Measurements from ENCODE around the gene RPL37.
"Not testable (repeated sequence)": the region's sequence is repeated elsewhere in the genome, so short reads cannot be mapped to it uniquely, and the experiment has no call there.

Gene RPL37

DNA sequence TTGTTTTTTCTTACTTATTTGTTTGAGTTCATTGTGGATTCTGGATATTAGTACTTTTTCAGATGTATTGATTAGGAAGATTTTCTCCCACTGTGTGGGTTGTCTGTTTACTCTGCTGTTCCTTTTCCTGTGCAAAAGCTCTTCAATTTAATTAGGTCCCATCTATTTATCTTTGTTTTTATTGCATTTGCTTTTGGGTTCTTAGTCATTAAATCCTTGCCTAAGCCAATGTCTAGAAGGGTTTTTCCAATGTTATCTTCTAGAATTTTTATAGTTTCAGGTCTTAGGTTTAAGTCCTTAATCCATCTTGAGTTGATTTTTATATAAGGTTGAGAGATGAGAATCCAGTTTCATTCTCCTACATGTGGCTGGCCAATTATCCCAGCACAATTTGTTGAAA is 40.7 kb downstream of the RPL37 start:
- DNase-seq, result not testable (repeated sequence)

DNA sequence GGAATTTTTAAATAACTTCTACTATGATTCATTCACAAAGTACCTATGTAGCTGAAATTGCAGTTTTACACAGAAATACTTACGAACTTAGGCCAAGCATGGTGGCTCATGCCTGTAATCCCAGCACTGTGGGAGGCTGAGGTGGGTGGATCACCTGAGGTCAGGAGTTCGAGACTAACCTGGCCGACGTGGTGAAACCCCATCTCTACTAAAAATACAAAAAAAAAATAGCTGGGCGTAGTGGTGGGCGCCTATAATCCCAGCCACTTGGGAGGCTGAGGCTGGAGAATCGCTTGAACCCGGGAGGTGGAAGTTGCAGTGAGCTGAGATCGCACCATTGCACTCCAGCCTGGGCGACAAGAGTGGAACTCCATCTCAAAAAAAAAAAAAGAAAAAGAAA is 42.3 kb downstream of the RPL37 start:
- not testable (repeated sequence) for DNase-seq

DNA sequence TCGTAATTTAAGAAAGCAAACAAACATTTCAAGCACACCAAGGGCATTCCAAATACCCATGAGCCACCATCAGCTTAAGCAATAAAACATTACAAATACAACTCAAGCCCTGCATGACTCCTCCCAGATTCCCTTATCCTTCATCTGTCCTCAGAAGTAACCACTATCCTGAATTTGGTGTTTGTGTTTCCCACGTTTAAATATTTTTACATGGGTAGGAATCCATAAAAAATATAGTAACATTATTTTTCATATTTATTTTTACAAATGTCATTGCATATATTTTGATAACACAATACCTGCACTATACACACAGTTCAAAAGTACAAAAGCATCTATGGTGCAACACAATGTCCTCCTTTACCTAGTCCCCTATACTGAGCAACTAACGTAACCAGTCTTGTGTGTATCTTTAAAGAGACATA is 43.3 kb downstream of the RPL37 start:
- no peak for DNase-seq

DNA sequence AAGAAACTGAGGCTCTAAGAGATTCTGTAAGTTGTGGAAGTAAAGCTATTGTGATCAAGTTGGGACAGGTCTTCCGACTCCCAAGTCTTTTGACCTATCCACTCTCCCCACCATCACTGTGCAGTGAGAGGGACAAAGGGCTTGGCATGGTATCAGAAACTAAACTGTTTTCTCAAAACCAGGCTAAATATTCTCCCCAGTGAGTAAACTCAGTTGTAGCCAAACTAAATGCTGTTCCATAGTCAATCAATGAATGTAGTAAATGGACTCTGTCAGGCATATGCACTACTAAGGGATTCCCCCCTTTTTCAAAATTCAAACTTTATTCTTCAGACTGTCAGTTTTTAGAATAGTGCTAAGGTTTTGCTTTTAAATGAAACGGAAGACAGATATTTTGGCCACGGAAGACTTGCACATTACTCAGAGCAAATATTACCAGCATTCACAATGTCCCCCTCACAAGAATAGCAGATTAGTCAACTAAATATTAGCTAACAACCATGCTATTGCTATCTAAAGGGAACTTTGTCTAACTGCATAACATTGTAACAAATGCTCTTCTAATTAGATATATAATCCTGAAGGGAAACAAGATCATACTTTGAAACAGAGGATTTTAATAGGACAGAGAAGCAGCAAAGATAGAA is 44.0 kb downstream of the RPL37 start:
- DNase-seq, result no peak

DNA sequence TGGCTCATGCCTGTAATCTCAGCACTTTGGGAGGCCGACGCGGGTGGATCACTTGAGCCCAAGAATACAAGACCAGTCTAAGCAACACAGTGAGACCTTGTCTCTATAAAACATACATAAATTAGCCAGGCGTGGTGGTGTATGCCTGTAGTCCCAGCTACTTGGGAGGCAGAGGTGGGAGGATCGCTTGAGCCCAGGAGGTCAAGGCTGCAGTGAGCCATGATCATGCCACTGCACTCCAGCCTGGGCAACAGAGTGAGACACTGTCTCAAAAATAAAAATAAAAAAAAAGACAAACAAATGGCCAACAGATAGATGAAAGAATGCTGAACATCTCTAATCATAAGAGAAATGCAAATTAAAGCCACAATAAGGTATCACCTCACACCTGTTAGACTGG is 46.1 kb downstream of the RPL37 start:
- not testable (repeated sequence) for DNase-seq

DNA sequence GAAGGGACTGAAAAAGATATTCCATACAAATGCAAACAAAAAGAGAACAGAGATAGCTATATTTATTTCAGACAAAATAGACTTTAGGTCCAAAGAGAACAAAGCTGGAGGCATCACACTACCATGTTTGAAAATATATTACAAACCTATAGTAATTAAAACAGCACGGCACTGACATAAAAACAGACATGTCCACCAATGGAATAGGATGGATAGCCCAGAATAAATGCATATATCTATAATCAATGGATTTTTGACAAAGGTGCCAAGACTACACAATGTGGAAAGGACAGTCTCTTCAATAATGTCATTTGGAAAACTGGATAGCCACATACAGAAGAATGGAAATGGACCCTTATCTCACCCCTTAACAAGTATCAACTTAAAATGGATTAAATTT is 47.0 kb downstream of the RPL37 start:
- DNase-seq, result no peak

DNA sequence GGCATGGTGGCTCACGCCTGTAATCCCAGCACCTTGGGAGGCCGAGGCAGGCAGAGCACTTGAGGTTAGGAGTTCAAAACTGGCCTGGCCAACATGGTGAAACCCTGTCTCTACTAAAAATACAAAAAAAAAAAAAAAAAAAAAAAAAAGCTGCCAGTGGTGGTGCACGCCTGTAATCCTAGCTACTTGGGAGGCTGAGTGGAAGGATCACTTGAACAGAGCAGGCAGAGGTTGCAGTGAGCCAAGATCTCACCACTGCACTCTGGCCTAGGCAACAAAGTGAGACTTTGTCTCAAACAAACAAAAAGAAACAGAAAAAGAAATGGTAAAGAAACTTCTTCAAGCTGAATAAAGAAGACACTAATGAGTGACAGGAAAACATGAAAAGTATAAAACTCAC is 48.4 kb downstream of the RPL37 start:
- DNase-seq, result not testable (repeated sequence)

DNA sequence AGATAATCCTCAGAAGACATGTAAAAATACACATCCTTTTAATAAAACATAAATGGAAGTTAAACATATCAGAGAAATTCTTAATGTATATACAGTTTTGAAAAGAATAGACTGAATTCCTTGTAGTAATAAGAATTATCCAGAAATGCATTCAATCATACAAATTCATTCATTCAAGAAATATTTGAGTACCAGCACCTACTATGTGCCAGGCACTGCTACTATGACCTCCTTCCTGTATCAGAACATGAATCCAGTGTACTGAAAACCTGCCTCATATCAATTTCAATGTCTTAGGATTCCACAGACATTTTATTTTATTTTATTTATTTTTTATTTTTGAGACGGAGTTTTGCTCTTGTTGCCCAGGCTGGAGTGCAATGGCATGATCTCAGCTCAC is 50.1 kb downstream of the RPL37 start:
- no peak for DNase-seq

DNA sequence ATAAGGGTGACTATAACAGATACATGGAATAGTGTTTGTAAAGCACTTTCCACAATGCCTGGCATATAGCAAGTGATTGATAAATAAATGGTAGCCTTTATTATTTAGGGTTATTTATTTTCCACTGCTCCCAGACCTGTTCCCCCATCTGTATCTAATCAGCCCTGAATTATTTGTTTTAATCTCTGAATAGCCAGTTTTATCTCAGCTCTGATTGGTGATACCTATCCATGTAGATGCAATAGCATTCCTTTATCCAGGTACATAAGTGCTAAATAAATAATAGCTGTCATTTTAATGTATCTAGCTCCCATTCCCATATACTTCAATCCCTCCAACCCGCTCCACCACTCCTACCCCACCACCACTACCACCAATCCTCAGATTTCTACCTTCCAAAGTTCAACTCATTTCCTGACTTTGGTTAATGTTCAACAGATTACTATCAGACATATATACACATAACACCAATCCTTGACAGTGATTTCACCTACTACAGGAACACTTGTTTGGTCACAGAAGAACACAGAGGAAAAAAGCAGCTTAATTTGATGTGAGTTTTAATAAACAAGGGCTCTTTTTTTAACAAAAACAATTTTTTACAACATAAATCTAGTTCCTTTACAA is 50.9 kb downstream of the RPL37 start:
- no peak for DNase-seq

DNA sequence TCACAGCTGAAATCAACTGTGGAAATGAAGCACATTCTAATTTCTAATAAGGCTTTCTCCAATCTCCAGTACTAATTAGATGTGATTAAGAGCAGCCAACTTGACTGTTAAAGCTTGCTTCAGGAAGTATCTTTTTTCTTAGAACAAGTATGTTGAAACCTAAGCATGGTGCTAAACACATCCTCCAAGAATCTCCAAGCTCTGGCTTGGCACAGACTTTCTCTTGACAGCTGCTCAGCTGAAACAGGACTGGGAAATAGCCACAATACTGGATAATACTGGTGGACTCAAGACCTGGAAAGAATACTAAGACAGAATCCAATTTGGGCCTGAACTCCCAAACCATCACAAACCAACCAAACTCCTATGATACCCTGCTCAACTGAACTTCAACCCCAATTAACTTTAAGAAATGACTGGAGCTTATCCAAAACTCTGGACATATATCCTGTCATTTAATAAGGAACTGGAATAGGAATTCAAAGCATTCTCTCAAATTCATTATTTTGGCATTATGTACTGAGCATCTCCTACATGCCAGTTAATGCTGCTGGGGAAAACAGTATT is 53.1 kb downstream of the RPL37 start:
- no peak for DNase-seq

DNA sequence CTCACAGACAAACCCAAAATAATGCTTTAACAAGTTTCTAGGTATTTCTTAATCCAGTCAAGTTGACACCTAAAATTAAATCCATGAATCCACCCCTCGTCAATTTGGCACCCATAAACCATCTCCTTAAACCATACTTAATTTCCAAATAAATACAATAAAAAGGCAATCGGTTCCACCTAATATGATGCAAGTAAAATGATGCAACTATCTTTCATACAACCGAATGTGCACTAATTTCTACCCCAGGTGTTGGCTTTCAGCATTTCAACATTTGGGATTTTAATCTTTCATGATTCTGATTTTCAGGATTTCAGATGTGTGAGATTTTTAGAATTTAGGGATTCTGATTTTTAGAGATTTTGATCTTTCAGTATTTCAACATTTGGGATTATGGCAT is 54.2 kb downstream of the RPL37 start:
- DNase-seq, result no peak

DNA sequence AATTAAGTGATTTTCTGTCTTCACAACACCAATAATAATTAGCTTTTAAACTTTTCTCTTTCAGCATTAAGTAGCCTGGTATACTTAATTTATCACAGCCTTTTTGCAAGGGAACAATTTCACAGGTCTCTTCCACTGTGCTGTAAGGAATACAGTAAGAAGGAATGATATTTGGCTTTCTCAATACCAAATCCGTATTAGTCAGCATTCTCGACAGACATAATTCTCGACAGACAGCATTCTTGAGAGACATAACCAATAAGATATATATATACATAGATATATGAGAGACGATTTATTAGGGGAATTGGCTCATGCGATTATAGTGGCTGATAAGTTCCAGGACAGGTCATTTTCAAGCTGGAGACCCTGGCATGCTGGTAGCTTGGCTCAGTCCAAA is 54.8 kb downstream of the RPL37 start:
- no peak for DNase-seq

DNA sequence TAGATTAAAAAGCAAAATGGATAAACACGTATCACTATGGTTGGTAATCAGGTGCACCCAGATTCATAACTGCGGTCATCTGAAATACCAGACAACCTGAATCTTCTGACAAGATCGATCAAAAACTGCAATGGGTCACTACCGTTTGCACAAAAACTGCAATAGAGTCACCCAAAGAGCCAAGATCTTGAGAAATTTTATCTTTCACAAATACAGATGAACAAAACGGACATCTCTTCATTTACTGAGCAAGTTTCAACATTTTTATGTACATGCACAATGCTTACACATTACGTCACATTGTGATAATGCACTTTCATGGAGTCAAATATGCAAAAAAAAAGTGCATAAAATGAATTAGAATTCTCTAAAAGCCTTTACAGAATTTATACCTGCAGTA is 55.5 kb downstream of the RPL37 start:
- DNase-seq, result no peak

DNA sequence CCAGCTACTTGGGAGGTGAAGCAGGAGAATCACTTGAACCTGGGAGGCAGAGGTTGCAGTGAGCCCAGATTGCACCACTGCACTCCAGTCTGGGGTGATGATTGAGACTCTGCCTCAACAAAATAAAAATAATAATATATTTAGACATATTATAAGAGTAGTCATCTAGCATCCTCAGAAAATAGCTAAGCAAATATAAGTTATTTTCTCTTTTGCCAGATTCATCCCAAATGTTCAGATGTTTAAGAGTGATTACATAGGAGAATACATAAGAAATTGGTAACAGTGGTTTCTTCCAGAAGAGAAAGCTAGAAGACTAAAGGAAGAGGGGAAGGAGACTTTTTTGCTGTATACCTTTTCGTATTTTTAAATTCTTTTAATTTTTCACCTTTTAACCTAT is 56.9 kb downstream of the RPL37 start:
- DNase-seq, result no peak

DNA sequence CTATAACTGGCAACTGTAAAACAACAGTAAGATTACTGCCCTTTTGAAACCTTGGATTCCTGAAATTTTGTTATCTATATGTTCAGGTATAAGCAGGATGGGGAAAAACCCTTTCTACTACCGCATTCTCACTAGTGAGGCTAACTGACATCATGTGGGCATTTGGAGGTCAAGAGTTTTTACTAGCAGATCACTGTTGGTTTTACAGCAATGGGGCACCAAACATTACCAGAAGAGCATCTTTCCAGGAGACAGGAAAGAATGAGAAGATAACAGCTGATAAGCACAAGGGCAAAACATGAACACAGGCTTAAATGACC is 58.4 kb downstream of the RPL37 start:
- DNase-seq, result no peak

DNA sequence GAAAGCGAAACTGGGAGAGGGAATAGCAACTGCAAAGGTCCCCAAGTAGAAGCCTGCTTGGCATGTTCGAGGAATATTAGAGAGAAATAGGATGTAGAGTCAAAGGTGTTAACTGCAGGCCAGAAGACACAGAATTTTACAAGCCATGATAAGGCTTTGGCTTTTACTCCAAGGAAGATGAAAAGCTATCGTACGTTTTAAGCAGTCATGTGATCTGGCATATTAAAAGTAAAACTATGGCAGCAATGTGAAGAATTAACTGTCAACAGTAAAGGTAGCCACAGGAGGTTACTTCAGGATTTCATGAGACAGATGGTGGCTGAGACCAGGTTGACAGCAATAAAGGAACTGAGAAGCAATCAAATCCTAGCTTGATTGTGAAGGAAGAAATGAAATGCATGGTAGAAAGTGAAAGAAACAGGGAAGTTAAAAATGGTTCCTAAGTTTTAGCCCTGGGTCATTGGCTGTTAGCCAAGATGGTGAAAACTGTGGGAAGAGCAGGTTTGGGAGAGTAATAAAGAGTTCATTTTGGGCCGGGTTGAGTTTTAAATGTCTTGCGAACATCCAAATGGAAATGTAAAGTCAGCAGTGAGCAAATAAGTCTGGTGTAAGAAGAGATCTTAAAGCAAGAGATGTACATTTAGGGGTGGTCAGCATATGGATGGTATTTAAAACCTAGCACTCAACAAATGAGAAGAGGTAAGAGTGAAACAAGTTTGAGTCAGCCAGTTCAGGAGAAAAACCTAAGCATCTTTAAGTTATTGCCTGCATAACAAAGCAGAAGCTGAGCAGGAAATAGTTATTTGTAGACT is 59.0 kb downstream of the RPL37 start:
- no peak for DNase-seq

All from NCI-H510A (cell line).